Measurements from ENCODE around the gene CGNL1.

Gene CGNL1

DNA sequence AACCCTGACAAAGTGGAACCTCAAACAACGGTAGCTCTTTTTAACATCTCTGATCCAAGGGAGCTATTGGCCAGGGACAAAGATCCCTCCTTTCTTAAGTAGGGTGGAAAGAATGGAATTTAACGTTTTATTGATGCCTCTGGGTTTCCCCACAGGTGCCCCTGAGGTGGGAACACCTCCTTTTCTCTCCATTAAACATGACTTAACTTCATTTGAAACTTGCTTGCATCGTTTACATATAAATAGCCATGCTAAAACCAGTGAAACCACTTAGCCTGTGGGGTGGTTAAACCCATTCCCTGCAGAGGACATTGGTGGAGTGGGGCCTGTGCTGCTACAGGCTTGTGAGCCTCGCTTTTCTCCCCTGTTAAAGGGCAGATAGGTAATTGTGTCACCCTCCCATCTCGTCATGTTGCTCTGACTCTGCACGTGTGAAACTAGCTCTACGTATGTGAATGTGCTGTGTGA is 9.7 kb downstream of the CGNL1 start:
- DNase-seq = no peak

DNA sequence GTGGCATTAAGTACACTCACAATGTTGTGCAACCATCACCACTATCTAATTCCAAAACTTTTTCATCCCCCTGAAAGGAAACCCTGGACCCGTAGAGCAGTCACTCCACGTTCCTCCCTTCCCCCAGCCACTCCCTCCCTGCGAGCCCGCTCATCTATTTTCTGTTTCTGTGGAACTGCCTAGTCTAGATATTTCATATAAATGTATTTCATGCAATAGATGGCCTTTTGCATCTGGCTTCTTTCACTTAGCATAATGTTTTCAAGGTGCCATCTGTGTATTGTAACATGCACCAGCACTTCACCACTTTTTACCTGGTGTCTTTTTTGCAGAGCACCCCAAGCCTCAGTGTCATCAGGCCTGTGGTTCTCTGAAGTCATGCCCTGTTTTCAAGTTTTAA is 10.7 kb downstream of the CGNL1 start:
- DNase-seq = no peak

DNA sequence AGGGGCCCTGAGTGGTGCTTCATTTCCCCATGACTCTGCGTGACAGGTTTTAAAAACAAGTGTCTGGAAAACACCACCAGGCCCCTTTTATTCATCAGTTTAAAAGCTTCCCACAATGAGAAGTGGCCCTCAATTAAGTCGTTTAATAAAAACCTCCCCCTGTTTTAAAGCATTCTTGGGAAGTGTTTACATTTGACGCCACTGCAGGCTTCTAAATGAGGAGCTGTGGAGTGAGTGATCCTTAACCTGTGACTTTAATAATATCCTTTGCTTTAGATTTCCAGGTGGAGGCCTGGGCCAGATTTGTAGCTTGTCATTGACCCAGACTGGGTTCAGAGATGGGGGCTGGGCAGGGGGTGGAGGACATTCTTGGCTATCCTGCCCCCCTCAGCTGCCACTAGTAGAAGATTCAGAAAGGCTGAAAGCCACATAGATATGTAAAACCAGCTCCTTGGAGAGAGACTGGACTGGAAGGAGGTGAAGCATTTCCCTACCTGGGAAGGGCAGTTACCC is 11.3 kb downstream of the CGNL1 start:
- no peak for DNase-seq

DNA sequence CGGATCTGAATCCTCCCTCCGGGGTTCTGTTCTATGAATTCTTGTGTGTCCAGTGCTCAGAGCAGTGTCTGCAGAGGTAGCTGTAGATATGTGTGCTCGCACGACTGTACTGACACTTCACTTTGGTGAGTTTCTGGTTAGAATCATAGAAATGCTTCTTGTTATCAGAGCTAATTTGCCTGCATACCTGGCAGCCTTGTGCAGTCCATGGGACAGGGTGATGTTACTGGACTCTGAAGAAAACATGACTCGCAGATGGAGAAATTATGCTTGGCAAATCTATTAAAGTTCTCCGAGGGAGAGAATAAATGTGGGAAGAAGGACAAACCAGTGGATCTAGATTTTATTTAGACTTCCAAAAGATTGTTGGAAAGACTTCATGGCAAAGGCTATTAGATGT is 12.2 kb downstream of the CGNL1 start:
- DNase-seq = no peak

DNA sequence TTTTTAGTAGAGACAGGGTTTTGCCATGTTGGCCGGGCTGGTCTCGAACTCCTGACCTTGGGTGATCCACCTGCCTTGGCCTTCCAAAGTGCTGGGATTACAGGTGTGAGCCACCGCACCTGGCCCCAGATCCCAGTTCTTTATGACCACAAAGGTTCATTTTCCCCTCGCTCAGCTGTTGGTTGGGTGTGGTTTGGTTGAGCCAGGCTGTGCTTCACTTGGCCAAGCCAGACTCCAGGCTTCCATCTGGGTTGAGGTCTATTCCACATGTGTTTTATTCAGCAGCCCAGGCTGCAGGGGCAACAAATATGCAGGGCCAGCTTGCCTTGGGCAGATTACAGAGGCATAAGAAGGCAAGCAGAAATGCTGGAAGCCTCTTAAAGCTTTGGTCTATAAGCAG is 13.7 kb downstream of the CGNL1 start:
- no peak for DNase-seq

DNA sequence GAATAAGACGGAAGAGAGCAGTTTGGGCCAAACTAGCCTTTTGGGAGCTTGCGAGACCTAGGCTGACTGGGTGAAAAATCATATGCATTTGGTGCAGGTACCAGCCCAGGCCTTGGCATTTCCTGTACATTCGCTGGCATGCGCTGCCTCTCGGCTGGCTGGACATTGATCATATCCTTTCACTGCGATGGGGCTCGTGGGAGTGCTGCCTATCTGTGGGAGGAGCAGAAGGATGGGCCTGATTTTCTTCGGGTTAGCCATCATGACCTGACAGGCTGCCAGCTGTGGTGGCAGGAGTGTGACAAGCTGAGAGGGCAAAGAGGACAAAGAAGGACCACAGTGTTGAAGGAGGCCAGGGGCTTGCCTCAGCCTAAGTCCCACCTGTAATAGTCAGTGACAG is 14.3 kb downstream of the CGNL1 start:
- no peak for DNase-seq

DNA sequence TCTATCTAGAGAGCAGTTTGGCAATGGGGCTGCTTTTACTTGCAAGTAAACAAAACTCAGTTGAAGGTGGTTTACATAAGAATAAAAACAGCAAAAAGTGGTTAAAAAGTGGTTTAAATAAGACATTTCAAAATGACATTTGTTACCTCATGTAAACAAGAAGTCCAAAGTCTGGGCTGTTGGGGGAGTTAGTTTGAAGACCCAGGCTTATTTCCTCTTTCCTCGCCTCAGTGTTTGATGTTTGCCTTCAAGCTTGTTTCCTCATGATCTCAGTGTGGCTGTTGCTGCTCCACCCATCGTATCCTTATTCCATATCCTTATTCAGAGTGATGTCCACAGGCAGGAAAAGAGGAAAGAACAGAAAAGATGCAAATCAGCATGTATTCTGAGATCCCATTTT is 15.2 kb downstream of the CGNL1 start:
- DNase-seq = peak in 1 of 4 experiments; percentile 10

DNA sequence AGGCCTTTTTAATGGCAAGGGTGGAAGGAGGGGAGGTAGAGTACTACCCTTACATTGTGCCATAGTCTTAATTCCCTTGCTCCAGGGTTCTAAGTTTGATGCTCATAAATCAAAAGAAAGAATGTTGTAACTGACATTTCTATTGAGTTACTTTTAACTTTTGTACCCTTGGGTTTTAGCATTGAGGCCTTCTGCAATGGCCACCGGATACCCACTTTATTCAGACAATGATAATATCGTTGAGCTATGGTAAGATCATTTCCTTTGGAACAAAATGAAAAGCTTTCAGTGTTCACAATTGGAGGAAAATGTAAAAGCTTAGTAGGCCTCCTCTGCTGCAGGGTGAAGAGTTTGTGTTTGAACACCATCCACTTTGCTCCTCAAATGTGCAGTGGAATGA is 16.8 kb downstream of the CGNL1 start:
- no peak for DNase-seq

DNA sequence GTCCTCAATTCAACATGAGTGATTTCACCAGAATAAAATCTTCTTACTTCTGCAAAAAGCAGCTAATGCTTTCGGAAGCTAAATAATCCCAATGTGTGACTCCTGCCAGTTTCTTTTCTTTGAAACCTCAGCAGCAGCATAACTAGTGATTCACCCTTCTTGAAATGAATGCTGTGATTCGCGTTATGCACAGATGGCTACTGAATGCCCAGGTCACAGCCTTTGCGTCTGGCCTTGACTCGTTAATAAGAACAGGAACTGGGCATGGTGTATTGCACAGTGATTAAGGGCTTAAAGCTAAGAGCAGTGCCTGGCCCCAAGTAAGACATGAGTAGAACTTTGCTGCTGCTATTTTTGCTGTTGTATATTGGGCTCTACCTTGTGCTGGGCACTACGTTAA is 19.0 kb downstream of the CGNL1 start:
- DNase-seq = peak in 2 of 4 experiments; percentile 5 to 13

DNA sequence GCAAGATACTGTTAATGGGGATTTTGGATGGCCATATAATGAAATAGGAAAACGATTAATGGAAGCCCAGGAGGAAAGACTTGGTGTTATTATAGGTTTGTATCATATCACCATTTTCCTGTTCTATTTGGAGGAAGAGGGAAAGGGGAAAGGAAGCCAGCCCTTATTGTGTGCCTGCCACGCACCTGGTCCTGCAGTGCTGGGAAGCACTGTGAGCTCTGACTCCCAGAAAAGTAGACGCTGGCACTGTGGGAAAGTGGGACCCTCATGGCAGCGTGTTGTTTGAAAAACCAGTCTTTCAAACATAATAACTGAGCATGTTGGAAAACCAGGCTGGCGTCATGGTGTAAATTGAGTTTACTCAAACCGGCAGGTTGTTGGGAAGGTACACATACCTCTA is 22.0 kb downstream of the CGNL1 start:
- no peak for DNase-seq

DNA sequence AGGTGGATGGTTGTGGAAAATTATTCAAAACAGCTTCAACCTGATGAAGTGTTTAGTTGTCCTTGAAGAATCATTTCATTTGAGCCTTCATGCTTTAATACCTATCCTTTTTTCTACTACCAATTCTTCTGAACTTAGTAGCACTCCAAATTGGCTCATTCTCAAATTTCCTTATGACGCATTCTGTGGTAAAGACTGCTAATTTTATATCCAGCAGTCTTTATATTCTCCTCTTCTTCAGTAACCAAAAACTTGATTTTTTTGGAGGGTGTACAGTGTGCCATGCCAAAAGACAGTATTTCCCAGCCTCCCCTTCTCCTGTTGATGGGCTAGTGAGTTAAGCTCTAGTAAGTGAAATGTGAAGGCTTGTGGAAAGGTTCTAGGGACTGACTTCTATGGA is 25.2 kb downstream of the CGNL1 start:
- DNase-seq = no peak

DNA sequence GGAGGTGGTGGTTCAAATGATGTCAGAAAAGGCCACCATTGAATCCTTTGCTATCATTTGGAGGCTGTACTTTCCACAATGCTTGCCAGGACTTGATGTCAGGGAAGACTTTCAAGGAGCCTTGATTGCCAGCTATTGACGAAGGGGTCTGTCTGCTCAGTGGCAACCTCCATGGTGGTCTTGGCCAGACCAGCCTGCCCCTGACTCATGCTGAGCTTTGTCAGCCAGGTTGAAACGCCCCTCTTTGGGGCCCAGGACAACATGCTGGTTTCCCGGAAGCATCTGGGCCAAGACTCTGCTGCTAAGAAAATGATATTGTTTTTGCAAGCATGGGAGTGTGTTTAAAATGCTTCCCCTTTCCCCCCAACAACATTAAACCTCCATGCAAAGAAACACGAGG is 26.7 kb downstream of the CGNL1 start:
- no peak for DNase-seq

DNA sequence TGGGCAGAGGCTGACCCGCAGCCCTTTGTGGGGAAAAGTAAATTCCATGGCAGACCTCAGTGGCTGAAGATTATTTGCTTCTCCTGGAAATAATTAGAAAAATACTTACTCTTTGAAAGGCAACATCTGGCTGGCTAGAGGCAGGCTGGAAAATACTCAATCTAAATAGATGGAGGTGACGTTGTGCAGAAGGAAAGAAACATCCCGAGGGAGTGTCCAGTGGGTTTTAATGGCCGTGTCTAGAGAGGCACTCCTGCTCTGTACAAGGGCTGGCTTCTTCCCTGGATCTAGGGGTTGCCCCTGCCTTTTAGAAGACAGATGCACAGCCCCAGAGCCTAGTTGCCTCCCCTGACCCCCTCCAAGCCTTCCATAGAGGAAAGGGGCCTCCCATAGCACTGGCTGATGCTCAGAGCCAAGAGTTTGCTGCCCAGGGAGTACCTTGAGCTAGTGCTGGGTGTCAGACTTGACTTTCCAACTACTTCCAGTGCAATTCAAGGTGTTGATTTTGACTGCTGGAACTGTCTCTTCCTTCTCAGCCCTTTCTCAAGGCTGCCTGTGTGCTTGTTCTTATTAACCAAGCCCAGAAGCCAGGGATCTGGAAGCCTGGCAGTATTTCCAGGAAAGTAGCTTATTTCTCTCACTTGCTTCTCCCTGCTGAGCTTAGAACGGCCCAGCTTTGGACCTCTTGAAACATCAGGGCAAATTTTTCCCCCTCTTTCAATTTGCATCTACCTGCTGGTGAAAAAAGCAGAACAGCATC is 27.4 kb downstream of the CGNL1 start:
- no peak for DNase-seq

DNA sequence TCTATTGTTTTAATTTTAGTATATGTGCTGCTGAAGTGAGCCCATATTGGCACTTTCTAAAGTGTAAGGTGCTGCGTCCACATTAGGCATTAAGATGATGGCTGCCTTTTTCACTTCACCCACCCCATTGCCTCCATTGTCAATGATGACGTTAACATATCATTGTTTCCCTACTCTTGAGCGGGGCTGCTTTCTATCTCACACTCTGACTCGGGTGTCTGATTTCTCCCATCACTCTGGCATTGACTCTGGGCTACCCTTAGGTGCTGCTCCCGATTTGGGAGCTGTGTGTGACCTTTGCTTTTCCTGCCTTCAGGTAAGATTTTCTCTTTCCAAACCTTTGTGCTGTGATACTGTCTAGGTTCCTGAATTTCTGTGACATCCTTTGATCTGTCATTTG is 28.8 kb downstream of the CGNL1 start:
- DNase-seq = no peak

DNA sequence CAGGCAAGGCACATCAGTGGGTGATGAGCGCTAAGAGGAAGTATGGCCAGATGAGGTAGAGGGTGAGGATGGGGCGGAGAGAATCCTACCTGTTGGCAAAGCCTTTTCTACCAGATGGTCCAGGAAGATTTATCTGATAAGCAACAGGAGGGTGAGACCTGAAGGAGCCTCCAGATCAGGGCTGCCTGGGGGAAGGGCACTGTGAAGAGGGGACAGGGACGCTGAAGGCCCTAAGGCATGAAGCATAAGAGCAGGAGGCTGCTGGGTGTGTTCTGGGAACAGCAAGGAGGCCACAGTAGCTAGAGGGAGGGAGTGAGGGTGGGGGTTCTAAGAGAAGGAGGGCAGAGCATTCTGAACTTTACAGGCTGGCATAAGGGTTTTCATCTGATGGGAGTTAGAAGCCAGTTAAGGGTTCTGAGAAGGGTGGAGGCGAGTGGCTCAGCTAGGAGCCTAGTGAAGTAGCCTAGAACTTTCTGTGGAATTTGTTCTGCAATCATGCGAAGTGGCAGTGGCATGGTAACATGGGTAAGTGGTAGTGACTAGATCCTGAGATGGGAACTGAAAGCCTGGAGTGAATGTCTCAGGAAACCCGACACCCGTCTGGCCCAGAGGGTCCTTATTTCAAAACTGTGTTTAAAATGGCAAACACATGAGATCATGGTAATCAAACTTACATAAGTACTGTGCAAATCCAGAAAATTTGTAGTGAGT is 29.9 kb downstream of the CGNL1 start:
- no peak for DNase-seq

DNA sequence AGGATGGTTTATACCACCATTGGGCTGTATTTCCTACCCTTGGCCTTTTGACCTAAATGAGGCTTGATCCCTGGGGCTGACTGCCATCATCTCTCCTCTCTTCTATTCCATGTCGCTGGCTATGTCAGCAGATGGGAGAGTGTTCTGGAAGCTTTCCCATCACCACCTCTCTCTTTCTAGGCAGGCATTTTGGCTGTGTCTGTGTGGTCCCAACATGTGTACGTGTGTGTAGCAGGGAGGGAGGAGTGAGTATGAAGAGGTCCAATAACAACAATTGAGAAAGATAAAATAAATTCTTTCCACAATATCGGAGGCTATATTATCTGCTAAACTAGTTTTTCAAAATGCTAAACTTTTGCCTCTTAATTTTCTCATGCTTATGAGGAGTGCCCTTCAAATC is 34.1 kb downstream of the CGNL1 start:
- no peak for DNase-seq

DNA sequence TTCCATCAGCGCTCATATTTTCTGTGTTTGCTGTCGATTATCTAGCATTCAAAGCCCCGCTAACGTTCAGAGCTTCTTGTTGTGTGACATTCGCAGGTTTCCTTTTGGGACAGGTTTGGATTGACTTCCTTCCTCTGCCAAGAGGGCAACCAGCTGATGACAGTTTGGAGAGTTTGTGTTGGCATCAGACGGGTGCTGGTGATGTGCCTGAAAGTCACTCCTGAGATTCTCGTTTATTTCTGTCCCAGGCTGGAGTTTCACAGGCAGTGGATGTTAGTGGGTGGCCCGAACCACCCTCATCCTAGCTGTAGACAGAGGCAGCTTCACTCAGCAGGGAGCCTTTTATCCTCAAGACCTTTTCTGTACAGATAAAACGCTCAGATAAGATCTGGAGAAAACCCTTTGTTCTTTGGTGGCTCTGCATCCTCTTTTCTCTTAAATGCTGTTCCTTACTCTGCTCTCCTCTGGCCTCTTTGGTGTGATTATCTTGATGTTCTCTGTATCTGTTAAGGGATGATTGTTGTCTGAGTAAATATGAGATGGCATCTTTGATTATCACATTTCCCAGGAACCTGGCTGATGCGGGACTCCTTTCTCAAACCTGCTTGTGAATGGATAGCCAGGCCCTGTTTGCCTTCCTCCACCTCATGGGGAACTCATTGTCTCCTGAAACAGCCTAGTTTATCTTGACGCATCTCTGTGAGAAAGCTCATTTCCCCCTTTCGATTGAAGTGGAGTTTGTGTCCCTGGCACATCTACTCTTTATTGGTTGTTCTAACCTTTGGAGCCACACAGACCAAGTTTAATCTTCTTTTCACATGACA is 35.9 kb downstream of the CGNL1 start:
- DNase-seq = no peak

DNA sequence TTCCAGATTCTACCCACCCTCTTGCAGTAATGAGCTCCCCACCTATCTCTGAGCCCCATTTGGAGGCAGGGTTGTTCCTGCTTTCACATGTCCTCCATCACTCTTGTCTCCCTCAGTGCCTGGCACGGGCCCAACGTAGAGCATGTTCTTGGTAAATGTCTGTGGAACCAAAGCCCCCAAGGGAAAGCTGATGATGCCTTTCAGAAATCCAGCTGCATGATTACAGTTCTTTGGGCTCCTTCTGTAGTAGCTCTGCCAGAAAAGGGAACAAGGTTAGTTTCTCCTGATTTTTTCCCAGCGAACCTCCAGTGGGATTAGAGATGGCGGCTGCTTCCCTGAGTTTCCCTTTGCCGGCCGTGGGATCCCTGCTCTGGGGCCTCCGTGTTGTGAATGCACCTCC is 39.3 kb downstream of the CGNL1 start:
- DNase-seq = no peak

DNA sequence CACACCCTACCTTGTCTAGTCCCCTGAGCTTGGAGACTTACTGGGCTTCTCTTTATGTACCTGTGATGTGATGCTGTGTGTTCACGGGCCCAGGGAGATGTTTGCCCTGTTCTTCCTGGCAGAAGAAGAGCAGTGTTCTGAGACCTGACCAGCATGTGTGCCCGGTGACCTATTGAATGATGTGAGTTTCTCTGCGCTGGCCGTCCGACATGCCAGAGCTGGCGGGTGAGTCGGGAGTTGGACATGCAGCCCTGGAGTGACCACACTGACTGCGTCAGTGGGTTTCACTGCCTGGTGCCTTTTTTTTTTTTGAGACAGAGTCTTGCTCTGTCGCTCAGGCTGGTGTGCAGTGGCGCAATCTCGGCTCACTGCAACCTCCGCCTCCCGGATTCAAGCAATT is 42.3 kb downstream of the CGNL1 start:
- DNase-seq = no peak

DNA sequence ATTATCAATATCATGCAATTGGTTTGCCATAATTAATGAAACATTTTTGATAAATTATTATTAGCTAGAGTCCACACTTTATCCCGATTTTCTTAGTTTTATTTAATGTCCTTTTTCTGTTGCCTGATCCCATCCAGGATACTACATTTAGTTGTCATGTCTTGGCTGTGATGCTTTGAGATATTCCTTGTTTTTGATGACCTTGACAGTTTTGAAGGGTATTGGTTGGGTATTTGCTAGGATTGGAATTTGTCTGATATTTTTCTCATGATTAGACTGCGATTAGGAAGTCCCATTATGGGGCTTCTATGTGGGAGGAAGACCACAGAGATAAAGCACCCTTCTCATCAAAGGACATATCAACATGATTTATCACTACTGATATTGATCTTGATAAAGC is 43.0 kb downstream of the CGNL1 start:
- no peak for DNase-seq

DNA sequence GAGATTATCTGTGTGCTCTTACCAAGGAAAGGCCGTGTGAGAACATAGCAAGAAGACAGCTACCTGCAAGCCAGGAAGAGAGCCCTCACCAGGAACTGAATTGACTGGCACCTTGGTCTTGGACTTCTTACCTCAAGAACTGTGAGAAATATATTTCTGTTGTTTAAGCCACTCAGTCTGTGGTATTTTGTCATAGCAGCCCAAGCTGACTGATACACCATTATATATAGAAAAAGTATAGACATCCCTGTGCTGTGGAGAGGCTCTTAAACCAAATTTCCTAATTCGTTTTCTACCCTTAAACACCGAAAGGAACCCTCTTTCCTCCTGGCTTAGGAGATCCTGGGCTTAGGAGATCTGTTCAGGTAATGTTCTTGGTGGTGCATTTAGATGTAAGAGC is 44.8 kb downstream of the CGNL1 start:
- DNase-seq = no peak

DNA sequence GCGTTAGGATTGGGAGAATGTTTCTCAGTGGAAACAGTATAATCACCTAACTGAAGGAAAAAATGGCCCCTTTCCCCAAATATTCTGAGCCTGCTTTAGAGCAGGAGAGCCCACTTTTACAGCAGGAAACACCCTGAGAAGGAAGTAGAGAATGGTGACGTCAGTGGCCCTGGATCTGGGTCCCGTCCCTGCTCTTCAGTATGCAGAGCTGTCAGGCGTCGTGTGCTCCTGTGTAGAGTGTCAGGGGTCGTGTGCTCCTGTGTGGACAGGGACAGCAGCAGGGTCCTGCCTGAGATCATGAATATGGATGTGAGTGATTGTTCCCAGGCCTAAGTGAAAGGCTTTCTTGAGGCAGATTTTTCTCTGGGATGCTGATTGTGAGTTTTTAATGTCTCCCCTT is 45.2 kb downstream of the CGNL1 start:
- DNase-seq = peak; percentile 15 to 50 (median 42)

DNA sequence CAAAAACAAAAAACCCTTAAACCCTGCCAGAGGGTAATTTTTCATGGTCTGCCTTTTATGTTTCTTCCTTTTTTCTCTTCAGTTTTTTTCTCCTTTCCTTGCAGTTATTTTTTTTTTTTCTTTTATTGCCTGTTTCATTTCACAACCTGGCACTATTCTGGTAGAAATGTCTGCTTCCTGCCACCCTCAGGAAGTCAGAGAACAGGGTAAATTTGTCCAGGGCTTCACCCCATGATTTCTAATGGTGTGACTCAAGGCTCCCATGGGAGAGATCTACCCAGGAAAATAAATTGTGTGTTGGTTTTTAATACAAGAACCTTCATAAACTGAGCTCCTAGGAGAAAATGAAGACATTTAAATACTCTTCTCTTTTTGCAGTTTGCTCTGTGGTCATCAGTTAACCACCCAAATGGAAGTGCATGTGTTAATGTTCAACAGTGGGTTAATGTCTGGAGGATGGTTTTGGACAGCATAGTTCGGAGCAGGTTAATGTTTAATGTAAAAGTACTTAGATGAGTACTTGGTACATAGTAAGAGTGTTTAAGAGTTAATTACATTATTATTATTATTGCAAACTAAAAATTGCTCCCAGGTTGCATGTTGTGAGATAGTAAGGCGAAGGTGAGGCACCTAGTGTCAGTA is 45.9 kb downstream of the CGNL1 start:
- DNase-seq = peak in 3 of 4 experiments; percentile 13 to 29 (median 16)

All from suppressor macrophage (primary cell).